RWPE1 (cell line): ENCODE measurements around the gene ISG15.
A peak's percentile ranks its signal among the peaks of the same experiment; 100 is the strongest.
"Not testable (repeated sequence)": the region's sequence is repeated elsewhere in the genome, so short reads cannot be mapped to it uniquely, and the experiment has no call there.

ENCODE experiments used
- CTCF ChIA-PET: fragments of 350-600 bp; sonication (Branson Sonifier 250); formaldehyde crosslinking; extraction: SDS; loops from one replicate; lab custom pipeline; 2021; lab: Yijun Ruan, JAX
- POLR2A ChIA-PET: fragments of 400-600 bp; formaldehyde crosslinking; extraction: SDS; loops from one replicate; lab custom pipeline; 2020; ENCODE audit warnings: antibody characterized with exemption; ENCODE audit not compliant: low non-redundant PET; lab: Yijun Ruan, JAX
- DNase-seq: peaks from one replicate; pipeline ENCODE4 v3.0.0; 2012; ENCODE audit warnings: low spot score
- H3K27ac ChIP-seq: fragments of 450-650 bp; 2 replicates; pipeline ENCODE4 v1.5.1; 2017
- TF ChIP-seq, protein P1 (sequence below): fragments of 450-650 bp; conservative IDR thresholded peaks from 2 replicates; pipeline ENCODE4 v1.5.1; 2017; ENCODE audit warnings: low read depth, mild to moderate bottlenecking

Gene ISG15

DNA sequence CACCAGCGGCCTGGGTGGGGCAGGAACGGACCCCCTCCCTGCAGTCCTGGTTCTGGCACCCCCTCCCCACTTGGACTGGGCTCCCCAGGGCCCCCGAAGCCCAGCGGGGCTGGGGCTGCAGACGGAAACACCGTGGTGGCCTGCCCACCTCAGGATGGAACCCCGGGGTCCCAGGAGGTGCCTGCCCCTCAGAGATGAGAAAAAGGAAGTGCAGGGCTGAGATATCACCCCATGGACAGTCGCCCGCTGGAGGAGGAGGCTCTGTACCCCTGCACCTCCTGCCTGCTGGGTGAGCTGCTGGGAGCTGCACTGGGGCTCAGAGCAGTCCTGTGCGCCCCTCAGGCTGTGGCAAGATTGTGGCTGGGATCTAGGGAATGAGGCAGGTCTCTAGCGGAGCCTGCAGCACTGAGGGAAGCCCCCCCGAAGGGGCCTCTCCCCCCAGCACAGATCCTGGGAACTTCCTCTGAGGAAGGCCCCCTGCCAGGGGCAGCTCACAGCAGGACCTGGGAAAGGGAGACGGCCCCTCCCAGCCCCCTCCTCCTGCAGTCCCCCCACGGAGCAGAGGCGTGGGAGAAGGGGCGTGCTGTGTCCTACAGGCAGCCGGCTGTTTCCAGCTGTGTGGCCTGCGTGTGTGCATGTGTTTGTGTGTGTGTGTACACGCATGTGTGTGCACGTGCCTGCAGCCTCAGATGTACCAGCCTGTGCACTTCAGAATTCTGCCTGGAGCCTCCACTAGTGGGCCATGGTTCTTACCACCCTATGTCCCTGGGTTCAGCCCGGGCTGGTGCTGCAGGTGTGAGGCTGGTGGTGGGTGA, 13.5 kb downstream of the ISG15 start:
- H3K27ac ChIP-seq = peak overlapping the region; percentile 98
- no peak for DNase-seq
- ChIA-PET CTCF (no interaction called here), POLR2A (no interaction called here)
- TF ChIP-seq, protein P1, sequence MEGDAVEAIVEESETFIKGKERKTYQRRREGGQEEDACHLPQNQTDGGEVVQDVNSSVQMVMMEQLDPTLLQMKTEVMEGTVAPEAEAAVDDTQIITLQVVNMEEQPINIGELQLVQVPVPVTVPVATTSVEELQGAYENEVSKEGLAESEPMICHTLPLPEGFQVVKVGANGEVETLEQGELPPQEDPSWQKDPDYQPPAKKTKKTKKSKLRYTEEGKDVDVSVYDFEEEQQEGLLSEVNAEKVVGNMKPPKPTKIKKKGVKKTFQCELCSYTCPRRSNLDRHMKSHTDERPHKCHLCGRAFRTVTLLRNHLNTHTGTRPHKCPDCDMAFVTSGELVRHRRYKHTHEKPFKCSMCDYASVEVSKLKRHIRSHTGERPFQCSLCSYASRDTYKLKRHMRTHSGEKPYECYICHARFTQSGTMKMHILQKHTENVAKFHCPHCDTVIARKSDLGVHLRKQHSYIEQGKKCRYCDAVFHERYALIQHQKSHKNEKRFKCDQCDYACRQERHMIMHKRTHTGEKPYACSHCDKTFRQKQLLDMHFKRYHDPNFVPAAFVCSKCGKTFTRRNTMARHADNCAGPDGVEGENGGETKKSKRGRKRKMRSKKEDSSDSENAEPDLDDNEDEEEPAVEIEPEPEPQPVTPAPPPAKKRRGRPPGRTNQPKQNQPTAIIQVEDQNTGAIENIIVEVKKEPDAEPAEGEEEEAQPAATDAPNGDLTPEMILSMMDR = no peak

DNA sequence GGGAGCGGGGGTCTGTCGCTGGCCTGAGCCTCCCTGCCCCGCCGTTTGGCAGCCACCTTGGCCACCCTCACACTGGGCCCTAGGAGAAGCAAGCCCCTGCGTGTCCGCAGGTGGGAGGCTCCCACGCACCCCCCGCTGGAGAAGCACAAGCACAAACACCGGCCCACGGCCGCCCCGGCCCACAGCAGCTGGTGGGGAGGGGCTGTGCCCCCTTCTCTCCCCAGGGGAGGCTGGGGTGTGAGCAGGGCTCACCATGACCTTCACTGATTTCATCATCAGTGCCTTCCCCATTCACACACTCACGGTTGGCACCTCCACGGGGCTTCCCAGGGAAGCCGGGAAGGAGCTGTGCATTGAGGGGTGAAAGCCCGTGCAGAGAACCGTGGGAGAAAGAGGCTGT, 14.5 kb downstream of the ISG15 start:
- ChIA-PET POLR2A (no interaction called here), CTCF (no interaction called here)
- peak overlapping the region; percentile 98 for H3K27ac ChIP-seq
- TF ChIP-seq, protein P1 = no peak
- no peak for DNase-seq

DNA sequence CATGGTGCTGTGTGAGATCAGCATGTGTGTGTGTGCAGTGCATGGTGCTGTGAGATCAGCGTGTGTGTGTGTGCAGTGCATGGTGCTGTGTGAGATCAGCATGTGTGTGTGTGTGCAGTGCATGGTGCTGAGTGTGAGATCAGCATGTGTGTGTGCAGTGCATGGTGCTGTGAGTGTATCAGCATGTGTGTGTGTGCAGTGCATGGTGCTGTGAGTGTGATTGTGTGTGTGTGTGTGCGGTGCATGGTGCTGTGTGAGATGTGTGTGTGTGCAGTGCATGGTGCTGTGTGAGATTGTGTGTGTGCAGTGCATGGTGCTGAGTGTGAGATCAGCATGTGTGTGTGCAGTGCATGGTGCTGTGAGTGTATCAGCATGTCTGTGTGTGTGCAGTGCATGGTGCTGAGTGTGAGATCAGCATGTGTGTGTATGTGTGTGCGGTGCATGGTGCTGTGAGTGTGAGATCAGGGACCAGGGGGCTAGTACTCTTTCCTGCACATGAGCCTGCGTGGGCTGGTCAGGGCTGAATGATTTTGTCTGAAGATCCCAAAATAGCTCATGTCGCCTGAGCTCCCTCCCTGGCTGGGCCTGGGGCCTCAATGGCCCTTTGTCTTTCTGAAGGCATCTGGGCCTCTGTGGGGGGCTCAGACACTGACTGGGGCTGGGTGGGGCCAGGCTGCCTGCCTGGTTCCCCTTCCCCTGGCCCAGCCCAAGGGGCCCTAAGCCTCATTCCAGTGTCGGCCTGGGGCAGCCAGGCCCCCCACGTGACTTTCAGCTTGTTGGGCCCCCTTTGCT, 17.8 kb downstream of the ISG15 start:
- peak overlapping the region; percentile 53 for H3K27ac ChIP-seq
- DNase-seq, CTCF ChIA-PET, POLR2A ChIA-PET: not testable (repeated sequence)

DNA sequence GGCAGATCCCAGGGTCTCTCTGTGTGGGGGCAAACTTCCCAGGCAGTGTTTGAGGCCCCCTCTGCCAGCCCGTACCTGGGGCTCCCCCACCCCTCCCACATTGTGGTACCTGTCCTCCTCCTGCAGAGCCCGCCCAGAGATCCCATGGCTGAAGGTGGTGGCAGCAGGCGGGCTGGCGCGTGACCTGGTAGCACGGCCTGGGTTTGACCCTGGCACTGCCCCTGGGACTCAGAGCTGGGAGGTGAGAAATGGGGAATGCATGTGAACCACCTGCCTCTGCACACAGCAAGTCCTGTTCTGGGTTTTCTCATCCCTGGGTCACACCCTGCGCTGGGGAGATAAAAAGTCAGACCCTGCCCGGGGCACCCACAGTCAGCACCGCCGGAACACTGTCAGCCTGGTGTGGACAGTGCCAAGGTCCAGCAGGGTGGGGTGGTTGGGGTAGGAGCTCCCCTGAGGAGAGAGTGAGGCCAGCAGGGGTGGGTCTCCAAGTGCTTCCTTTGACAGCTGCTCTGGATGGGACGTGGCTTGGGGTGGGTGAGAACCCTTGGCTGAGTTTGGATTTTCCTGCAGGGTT, 18.4 kb downstream of the ISG15 start:
- peak overlapping the region; percentile 53 for H3K27ac ChIP-seq
- ChIA-PET CTCF (no interaction called here), POLR2A (interaction anchor here (0.8 kb wide), 1 partner anchor 11 kb away, joined by 4 read pairs; no protein-coding TSS in a partner anchor)
- DNase-seq = no peak
- TF ChIP-seq, protein P1 = no peak

DNA sequence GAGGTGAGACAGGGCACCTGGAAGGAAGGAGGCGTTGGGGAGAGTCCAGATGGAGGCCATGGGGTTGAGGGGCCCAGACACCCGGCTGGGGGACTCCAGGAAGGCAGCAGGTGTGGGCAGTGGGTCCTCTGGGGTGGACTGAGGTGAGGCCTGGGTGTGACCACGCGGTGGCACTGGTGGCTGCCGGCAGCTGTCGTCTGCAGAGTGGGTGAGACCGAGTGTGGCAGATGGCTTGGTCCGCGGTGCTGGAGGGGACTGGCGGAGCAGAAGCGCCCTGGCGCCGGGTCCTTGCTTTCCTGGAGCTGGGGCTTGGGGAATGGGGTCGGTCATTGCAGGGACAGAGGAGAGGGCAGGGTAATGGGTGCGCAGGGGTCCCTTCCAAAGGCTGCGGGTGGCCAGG, 19.1 kb downstream of the ISG15 start:
- DNase-seq = no peak
- POLR2A ChIA-PET = interaction anchor here (0.8 kb wide), 1 partner anchor 11 kb away, joined by 4 read pairs; no protein-coding TSS in a partner anchor
- TF ChIP-seq, protein P1 = no peak
- H3K27ac ChIP-seq = peak overlapping the region; percentile 53
- CTCF ChIA-PET = interaction anchor here (1.5 kb wide), 1 partner anchor 18 kb away, joined by 4 read pairs; no protein-coding TSS in a partner anchor

DNA sequence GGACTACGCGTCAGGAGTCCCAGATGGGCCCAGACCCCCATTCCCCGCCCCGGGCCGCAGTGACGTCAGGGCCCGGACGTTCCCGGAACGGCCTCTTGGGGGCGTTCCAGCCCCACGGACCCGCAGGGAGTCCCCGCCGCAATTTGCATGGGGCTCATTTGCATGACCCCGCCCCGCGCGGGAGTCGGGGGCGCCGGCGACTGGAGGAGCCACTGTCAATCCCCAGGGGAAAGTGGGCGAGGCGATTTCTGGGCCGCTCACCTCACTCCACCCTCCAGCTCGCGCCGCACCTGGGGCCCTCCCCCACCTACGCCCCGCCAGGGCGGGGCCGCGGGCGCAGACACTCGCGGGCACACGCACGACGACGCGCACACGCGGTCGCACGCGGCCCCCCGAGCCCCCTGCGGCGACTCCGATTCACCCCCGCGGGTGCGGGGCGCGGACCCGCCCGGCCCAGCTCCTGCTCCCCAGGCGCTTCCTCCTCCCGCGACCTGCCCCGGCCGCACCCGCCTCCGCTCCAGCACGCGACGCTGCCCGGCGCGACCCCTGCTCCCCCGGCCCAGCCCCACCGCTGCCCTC, 19.8 kb downstream of the ISG15 start:
- no peak for DNase-seq
- CTCF ChIA-PET = interaction anchor here (1.5 kb wide), 1 partner anchor 18 kb away, joined by 4 read pairs; no protein-coding TSS in a partner anchor
- POLR2A ChIA-PET = no interaction called here

More for the DNA sequence above, 19.8 kb downstream of the ISG15 start:
- TF ChIP-seq, protein P1 = peak; percentile 24
- peak overlapping the region; percentile 53 for H3K27ac ChIP-seq
